ENCODE results near the gene CRYBB1.

The CRYBB1 gene

GRCh38 chr22:26588729-26589366 is 29.0 kb downstream of the CRYBB1 start:
- Histone ChIP-seq H3K27me3 (ENCODE audit: control insufficient read depth in 1 of 2, insufficient read depth in 2 of 2, low read length in 2 of 2) (peaks cover 0 to 2% of the 10 kb centered on the region in 2 donors), H3K9me3 (ENCODE audit: control insufficient read depth in 2 of 2, low read length in 2 of 2) (peaks cover 0 to 3% of the 10 kb centered on the region in 2 donors), H3K4me1 (ENCODE audit: control insufficient read depth, insufficient read depth, low read length) (peaks cover 4% of the 10 kb centered on the region), H3K4me3 (ENCODE audit: low read length in 2 of 2) (peak overlapping the region; percentile 79 to 80), H3K9ac (ENCODE audit: low read length in 2 of 2) (peak overlapping the region; percentile 36 to 60), H3K27ac (ENCODE audit: low read length) (no peak overlapping the region), H3K36me3 (ENCODE audit: control insufficient read depth in 2 of 2, insufficient read depth in 2 of 2, low read length in 2 of 2) (no peaks in the 10 kb centered on the region)

GRCh38 chr22:26587991-26588613 is 29.7 kb downstream of the CRYBB1 start:
- H3K4me1 ChIP-seq (ENCODE audit: control insufficient read depth, insufficient read depth, low read length), result peaks cover 4% of the 10 kb centered on the region
- no peak overlapping the region for H3K9ac ChIP-seq (ENCODE audit: low read length in 2 of 2)
- no peak overlapping the region for H3K27ac ChIP-seq (ENCODE audit: low read length)
- H3K36me3 ChIP-seq (ENCODE audit: control insufficient read depth in 2 of 2, insufficient read depth in 2 of 2, low read length in 2 of 2), result no peaks in the 10 kb centered on the region
- H3K27me3 ChIP-seq (ENCODE audit: control insufficient read depth in 1 of 2, insufficient read depth in 2 of 2, low read length in 2 of 2), result peaks cover 0 to 2% of the 10 kb centered on the region in 2 donors
- no peak overlapping the region for H3K4me3 ChIP-seq (ENCODE audit: low read length in 2 of 2)
- H3K9me3 ChIP-seq (ENCODE audit: control insufficient read depth in 2 of 2, low read length in 2 of 2), result peaks cover 0 to 3% of the 10 kb centered on the region in 2 donors

DNA sequence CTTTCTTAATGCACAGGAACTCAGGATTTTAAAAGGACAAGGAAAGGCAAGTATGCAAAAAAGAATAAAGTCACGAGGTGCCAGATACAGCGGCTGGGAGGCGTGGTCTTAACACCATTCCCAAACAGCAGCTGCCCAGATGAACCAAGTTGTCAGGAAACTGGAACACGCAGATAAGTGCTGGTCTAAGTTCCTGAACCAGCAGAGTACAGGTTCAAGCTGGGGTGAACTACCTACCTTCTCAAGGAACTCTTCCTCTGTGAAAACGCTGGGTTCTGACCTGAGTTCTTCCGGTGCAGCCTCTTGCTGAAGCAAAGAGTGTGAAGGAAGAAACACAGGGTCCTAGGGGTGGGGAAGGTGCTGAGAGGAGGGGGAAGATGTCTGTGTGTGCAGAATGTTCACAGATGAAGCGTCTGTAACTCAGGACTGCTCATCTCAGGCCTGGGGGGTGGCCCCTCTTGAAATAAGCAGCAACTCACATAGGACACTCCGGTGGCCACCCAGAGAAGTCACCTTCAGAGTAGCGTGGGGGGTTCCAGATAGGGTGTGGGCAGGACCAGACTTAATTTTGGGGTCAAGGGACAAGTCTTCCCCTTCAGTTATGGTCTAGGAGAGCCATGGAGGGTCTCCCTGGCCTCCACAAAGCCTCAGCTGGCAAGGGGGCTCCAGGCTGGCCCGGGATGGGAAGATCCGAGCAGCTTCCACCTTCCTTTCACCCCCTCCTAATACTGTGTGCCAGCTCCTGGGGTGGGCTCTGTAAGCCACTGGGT is 31.1 kb downstream of the CRYBB1 start:
- Histone ChIP-seq H3K4me3 (ENCODE audit: low read length in 2 of 2) (no peak overlapping the region), H3K4me1 (ENCODE audit: control insufficient read depth, insufficient read depth, low read length) (peaks cover 4% of the 10 kb centered on the region), H3K9ac (ENCODE audit: low read length in 2 of 2) (no peak overlapping the region), H3K9me3 (ENCODE audit: control insufficient read depth in 2 of 2, low read length in 2 of 2) (peaks cover 0 to 3% of the 10 kb centered on the region in 2 donors), H3K27ac (ENCODE audit: low read length) (no peak overlapping the region), H3K27me3 (ENCODE audit: control insufficient read depth in 1 of 2, insufficient read depth in 2 of 2, low read length in 2 of 2) (no peaks in the 10 kb centered on the region), H3K36me3 (ENCODE audit: control insufficient read depth in 2 of 2, insufficient read depth in 2 of 2, low read length in 2 of 2) (no peaks in the 10 kb centered on the region)

DNA sequence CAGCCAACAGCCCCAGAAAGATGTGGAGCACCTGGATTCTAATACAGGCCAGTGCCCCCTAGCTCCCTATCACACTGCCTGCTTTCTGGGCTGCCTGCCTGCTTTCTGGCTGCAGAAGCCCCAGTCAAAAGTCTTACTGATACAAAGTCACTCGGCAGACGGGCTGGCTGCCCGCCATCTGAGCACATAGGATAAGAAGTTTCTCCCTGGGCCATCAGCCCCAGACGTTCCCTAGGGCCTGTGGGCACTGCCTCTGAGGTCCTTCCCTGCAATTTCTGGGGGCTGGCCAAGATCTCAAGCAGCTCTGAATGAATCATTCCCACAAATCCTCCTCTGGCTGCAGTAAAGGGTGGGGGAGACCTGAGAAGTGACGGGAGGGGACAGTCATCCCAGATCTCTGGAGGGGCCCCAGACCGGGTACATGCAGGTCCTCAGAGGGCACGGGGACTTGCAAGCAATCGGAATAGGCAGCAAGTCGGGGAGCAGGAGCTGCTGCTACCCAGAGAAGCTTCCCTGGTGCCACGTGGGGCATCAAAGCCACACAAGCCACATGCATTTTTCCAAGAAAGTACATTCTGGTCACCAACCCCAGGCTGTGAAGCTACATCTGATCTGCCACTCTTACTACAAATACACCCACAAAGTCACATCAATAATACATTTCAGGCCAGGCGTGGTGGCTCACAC is 32.6 kb downstream of the CRYBB1 start:
- H3K36me3 ChIP-seq (ENCODE audit: control insufficient read depth in 2 of 2, insufficient read depth in 2 of 2, low read length in 2 of 2), result no peaks in the 10 kb centered on the region
- no peak overlapping the region for H3K4me3 ChIP-seq (ENCODE audit: low read length in 2 of 2)
- H3K27ac ChIP-seq (ENCODE audit: low read length), result no peak overlapping the region
- H3K9ac ChIP-seq (ENCODE audit: low read length in 2 of 2), result no peak overlapping the region
- no peaks in the 10 kb centered on the region for H3K27me3 ChIP-seq (ENCODE audit: control insufficient read depth in 1 of 2, insufficient read depth in 2 of 2, low read length in 2 of 2)
- peaks cover 0 to 3% of the 10 kb centered on the region in 2 donors for H3K9me3 ChIP-seq (ENCODE audit: control insufficient read depth in 2 of 2, low read length in 2 of 2)
- H3K4me1 ChIP-seq (ENCODE audit: control insufficient read depth, insufficient read depth, low read length), result peaks cover under 1% of the 10 kb centered on the region

DNA sequence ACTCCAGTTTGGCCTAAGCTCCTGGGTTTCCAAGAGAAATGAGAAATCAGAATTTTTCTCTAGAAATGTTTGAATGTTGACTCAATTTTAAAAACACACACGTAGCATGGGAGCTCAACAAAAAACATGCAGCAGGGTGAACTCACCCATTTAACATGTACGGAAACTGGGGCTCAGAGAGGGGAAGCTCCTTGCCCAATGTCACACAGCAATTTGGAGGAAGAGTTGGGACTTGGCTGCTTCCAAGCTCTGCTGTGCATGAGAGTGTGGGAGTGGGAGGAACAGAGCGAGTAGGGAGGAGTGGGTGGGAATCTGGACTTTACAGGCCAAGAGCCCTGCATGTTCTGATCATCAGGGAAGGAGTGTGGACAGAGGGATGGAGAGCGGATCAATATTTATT is 33.8 kb downstream of the CRYBB1 start:
- Histone ChIP-seq H3K27ac (ENCODE audit: low read length) (no peak overlapping the region), H3K4me3 (ENCODE audit: low read length in 2 of 2) (no peak overlapping the region), H3K9me3 (ENCODE audit: control insufficient read depth in 2 of 2, low read length in 2 of 2) (peaks cover 0 to 3% of the 10 kb centered on the region in 2 donors), H3K4me1 (ENCODE audit: control insufficient read depth, insufficient read depth, low read length) (no peaks in the 10 kb centered on the region), H3K9ac (ENCODE audit: low read length in 2 of 2) (no peak overlapping the region), H3K27me3 (ENCODE audit: control insufficient read depth in 1 of 2, insufficient read depth in 2 of 2, low read length in 2 of 2) (no peaks in the 10 kb centered on the region), H3K36me3 (ENCODE audit: control insufficient read depth in 2 of 2, insufficient read depth in 2 of 2, low read length in 2 of 2) (no peaks in the 10 kb centered on the region)

GRCh38 chr22:26581633-26582168 is 36.1 kb downstream of the CRYBB1 start:
- Histone ChIP-seq H3K27ac (ENCODE audit: low read length) (no peak overlapping the region), H3K36me3 (ENCODE audit: control insufficient read depth in 2 of 2, insufficient read depth in 2 of 2, low read length in 2 of 2) (no peaks in the 10 kb centered on the region), H3K9ac (ENCODE audit: low read length in 2 of 2) (no peak overlapping the region), H3K4me3 (ENCODE audit: low read length in 2 of 2) (no peak overlapping the region), H3K9me3 (ENCODE audit: control insufficient read depth in 2 of 2, low read length in 2 of 2) (no peaks in the 10 kb centered on the region), H3K27me3 (ENCODE audit: control insufficient read depth in 1 of 2, insufficient read depth in 2 of 2, low read length in 2 of 2) (no peaks in the 10 kb centered on the region), H3K4me1 (ENCODE audit: control insufficient read depth, insufficient read depth, low read length) (no peaks in the 10 kb centered on the region)

- Histone ChIP-seq H3K4me1 (ENCODE audit: control insufficient read depth, insufficient read depth, low read length) (no peaks in the 10 kb centered on the region), H3K36me3 (ENCODE audit: control insufficient read depth in 2 of 2, insufficient read depth in 2 of 2, low read length in 2 of 2) (no peaks in the 10 kb centered on the region), H3K9me3 (ENCODE audit: control insufficient read depth in 2 of 2, low read length in 2 of 2) (no peaks in the 10 kb centered on the region), H3K27ac (ENCODE audit: low read length) (no peak overlapping the region), H3K9ac (ENCODE audit: low read length in 2 of 2) (no peak overlapping the region), H3K4me3 (ENCODE audit: low read length in 2 of 2) (no peak overlapping the region), H3K27me3 (ENCODE audit: control insufficient read depth in 1 of 2, insufficient read depth in 2 of 2, low read length in 2 of 2) (no peaks in the 10 kb centered on the region)
These were observed 36.8 kb downstream of the CRYBB1 start for GRCh38 chr22:26581026-26581425.

GRCh38 chr22:26580240-26580962 is 37.4 kb downstream of the CRYBB1 start:
- Histone ChIP-seq H3K9ac (ENCODE audit: low read length in 2 of 2) (no peak overlapping the region), H3K4me1 (ENCODE audit: control insufficient read depth, insufficient read depth, low read length) (no peaks in the 10 kb centered on the region), H3K4me3 (ENCODE audit: low read length in 2 of 2) (no peak overlapping the region), H3K36me3 (ENCODE audit: control insufficient read depth in 2 of 2, insufficient read depth in 2 of 2, low read length in 2 of 2) (no peaks in the 10 kb centered on the region), H3K27ac (ENCODE audit: low read length) (no peak overlapping the region), H3K9me3 (ENCODE audit: control insufficient read depth in 2 of 2, low read length in 2 of 2) (no peaks in the 10 kb centered on the region), H3K27me3 (ENCODE audit: control insufficient read depth in 1 of 2, insufficient read depth in 2 of 2, low read length in 2 of 2) (no peaks in the 10 kb centered on the region)

DNA sequence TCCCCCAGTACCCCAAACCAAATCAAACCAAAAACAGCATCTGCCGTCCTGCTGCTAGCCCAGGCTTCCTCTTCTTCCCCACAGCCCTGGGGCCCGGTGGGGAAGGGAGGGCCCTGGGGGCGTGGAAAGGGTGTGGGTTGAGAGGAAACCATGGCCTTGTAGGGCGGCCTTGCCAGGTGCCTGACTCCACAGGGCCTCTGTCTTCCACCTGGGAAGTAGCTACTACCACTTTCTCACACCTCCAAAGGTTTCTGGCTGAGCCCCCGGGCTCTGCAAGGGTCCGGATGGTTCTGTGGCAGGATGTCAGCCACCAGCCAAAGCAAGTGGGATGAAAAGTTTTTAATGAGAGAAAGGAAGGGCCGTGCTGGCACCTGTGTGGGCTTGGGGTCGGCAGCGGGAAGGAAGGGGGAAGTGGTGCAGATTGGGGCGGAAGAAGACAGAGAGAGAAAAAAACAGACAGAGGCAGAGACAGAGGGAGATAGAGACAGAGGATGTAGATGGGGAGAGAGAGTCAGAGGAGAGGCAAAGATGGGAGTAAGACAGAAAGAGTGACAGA is 38.4 kb downstream of the CRYBB1 start:
- Histone ChIP-seq H3K4me1 (ENCODE audit: control insufficient read depth, insufficient read depth, low read length) (no peaks in the 10 kb centered on the region), H3K9ac (ENCODE audit: low read length in 2 of 2) (no peak overlapping the region)

DNA sequence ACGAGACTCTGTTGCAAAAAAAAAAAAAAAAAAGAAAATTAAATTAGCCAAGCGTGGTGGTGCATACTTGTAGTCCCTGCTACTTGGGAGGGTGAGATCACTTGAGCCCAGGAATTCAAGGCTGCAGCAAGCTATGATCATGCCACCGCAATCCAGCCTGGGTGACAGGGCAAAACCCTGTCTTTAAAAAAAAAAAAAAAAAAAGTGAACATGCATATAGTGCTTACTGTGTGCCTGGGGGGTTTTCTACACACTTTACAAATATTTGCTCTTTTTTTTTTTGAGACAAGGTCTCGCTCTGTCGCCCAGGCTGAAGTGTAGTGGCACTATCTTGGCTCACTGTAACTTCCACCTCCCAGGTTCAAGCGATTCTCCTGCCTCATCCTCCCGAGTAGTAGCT is 40.7 kb downstream of the CRYBB1 start:
- Histone ChIP-seq H3K27ac (ENCODE audit: low read length) (no peak overlapping the region), H3K9ac (ENCODE audit: low read length in 2 of 2) (no peak overlapping the region)

More for the DNA sequence above, 38.4 kb downstream of the CRYBB1 start:
- Histone ChIP-seq H3K27me3 (ENCODE audit: control insufficient read depth in 1 of 2, insufficient read depth in 2 of 2, low read length in 2 of 2) (no peaks in the 10 kb centered on the region), H3K27ac (ENCODE audit: low read length) (no peak overlapping the region), H3K36me3 (ENCODE audit: control insufficient read depth in 2 of 2, insufficient read depth in 2 of 2, low read length in 2 of 2) (no peaks in the 10 kb centered on the region), H3K9me3 (ENCODE audit: control insufficient read depth in 2 of 2, low read length in 2 of 2) (no peaks in the 10 kb centered on the region), H3K4me3 (ENCODE audit: low read length in 2 of 2) (no peak overlapping the region)

More for the DNA sequence above, 40.7 kb downstream of the CRYBB1 start:
- Histone ChIP-seq H3K4me1 (ENCODE audit: control insufficient read depth, insufficient read depth, low read length) (no peaks in the 10 kb centered on the region), H3K36me3 (ENCODE audit: control insufficient read depth in 2 of 2, insufficient read depth in 2 of 2, low read length in 2 of 2) (no peaks in the 10 kb centered on the region), H3K9me3 (ENCODE audit: control insufficient read depth in 2 of 2, low read length in 2 of 2) (no peaks in the 10 kb centered on the region), H3K27me3 (ENCODE audit: control insufficient read depth in 1 of 2, insufficient read depth in 2 of 2, low read length in 2 of 2) (no peaks in the 10 kb centered on the region), H3K4me3 (ENCODE audit: low read length in 2 of 2) (no peak overlapping the region)

Measured in stomach smooth muscle (tissue), 2 donors.